Endothelial cell of umbilical vein (primary cell): Measurements from ENCODE around the gene EYS. TPM values are rescaled to one million over a fixed set of nuclear protein-coding genes. Genes with fewer than 3 reads are reported as not detected.

Experiments used
- BruUV-seq: library from RNA; stranded (reverse); fragments of 400-500 nt; replicated peaks from 2 replicates; lab custom pipeline; 2021; lab: Mats Ljungman, UMichigan
- CTCF ChIA-PET: fragments of 300-600, 350-600 bp; sonication (Branson Sonifier 250); formaldehyde crosslinking; loops from one replicate; lab custom pipeline; 2021; ENCODE audit warnings: antibody characterized with exemption, inconsistent platforms; lab: Charles Lee
- POLR2A ChIA-PET: fragments of 300-600, 350-600 bp; sonication (Branson Sonifier 250); formaldehyde crosslinking; loops from one replicate; lab custom pipeline; 2021; ENCODE audit warnings: antibody characterized with exemption, inconsistent platforms; lab: Charles Lee
- DNase-seq: peaks from one replicate; pipeline ENCODE4 v3.0.0-alpha.2; 2011; ENCODE audit warnings: low read depth, low spot score
- FAIRE-seq: peaks from 2 replicates; lab custom pipeline; 2011; peaks lifted over from hg19 to GRCh38; lab: Jason Lieb, UNC
- H2AFZ ChIP-seq: 2 replicates; pipeline ENCODE4 v1.6.0; 2012; ENCODE audit warnings: low read depth, low read length, control low read depth, inconsistent platforms
- H3K27ac ChIP-seq: 2 replicates; pipeline ENCODE4 v1.5.1; 2011; ENCODE audit warnings: low read depth, mild to moderate bottlenecking, control low read depth, low read length, moderate library complexity; ENCODE audit not compliant: insufficient read depth
- H3K27me3 ChIP-seq, 2 experiments: 2 replicates each; pipeline versions ENCODE4 v1.6.0 to v1.6.1; 2011; ENCODE audit warnings: low read length in 2 of 2, mixed read lengths in 1 of 2; ENCODE audit not compliant: control insufficient read depth in 2 of 2, insufficient read depth in 2 of 2
- H3K36me3 ChIP-seq, 2 experiments: 2 replicates in 1 of 2; 3 replicates in 1 of 2; pipeline ENCODE4 v1.5.1; 2011; ENCODE audit warnings: low read length in 2 of 2, mild to moderate bottlenecking in 1 of 2, moderate library complexity in 1 of 2; ENCODE audit not compliant: control insufficient read depth in 2 of 2, insufficient read depth in 2 of 2; ENCODE audit errors: extremely low read depth in 1 of 2
- H3K4me1 ChIP-seq: 3 replicates; pipeline ENCODE4 v1.5.1; 2011; ENCODE audit warnings: mild to moderate bottlenecking, low read length; ENCODE audit not compliant: control insufficient read depth, insufficient read depth; ENCODE audit errors: extremely low read depth
- H3K4me2 ChIP-seq: 2 replicates; pipeline ENCODE4 v1.6.1; 2011; ENCODE audit warnings: low read length, control low read depth, mixed read lengths; ENCODE audit not compliant: insufficient read depth
- H3K4me3 ChIP-seq, 3 experiments: fragments of 200-600 bp in 1 of 3; sonication (generic), shearing (Covaris generic) in 1 of 3; replicated peaks in 1 of 3; 2 replicates each; pipeline ENCODE4 v1.5.1; 2011 to 2016; ENCODE audit warnings: control low read depth in 3 of 3, low read length in 3 of 3, mild to moderate bottlenecking in 2 of 3, inconsistent platforms in 1 of 3, low read depth in 1 of 3, moderate library complexity in 1 of 3; ENCODE audit not compliant: insufficient read depth in 1 of 3
- H3K79me2 ChIP-seq: 2 replicates; pipeline ENCODE4 v1.6.0; 2012; ENCODE audit warnings: low read length, inconsistent platforms; ENCODE audit not compliant: control insufficient read depth, insufficient read depth
- H3K9ac ChIP-seq: replicated peaks from 2 replicates; pipeline ENCODE3; 2011; ENCODE audit warnings: low read length, control low read depth; ENCODE audit not compliant: insufficient read depth; ENCODE audit errors: extremely low read depth
- H3K9me1 ChIP-seq: replicated peaks from 3 replicates; pipeline ENCODE4 v1.6.0; 2011; ENCODE audit warnings: mild to moderate bottlenecking, low read length; ENCODE audit not compliant: control insufficient read depth, insufficient read depth; ENCODE audit errors: extremely low read depth
- H3K9me3 ChIP-seq: replicated peaks from 2 replicates; pipeline ENCODE4 v1.5.1; 2012; ENCODE audit warnings: low read length, inconsistent platforms; ENCODE audit not compliant: control insufficient read depth, insufficient read depth
- H4K20me1 ChIP-seq: replicated peaks from 2 replicates; pipeline ENCODE3; 2011; ENCODE audit warnings: mild to moderate bottlenecking, low read length; ENCODE audit not compliant: control insufficient read depth, insufficient read depth; ENCODE audit errors: extremely low read depth
- CTCF ChIP-seq, 2 donors: IDR thresholded peaks; 1 replicate in 1 of 2; 2 replicates in 1 of 2; pipeline ENCODE4 v1.5.1; 2011; ENCODE audit warnings: low read length in 2 of 2, mild to moderate bottlenecking in 2 of 2, moderate library complexity in 2 of 2, control low read depth in 1 of 2, inconsistent platforms in 1 of 2, low read depth in 1 of 2; ENCODE audit not compliant: insufficient read depth in 1 of 2; ENCODE audit errors: extremely low read depth in 1 of 2
- EZH2 ChIP-seq: IDR thresholded peaks from 2 replicates; pipeline ENCODE4 v1.6.1; 2012; ENCODE audit warnings: borderline replicate concordance, low read depth, mild to moderate bottlenecking, moderate library complexity, low read length, inconsistent platforms; ENCODE audit not compliant: severe bottlenecking
- FOS ChIP-seq: IDR thresholded peaks from 2 replicates; pipeline ENCODE4 v1.6.1; 2011; ENCODE audit warnings: mild to moderate bottlenecking, low read length, moderate library complexity, borderline replicate concordance; ENCODE audit not compliant: insufficient read depth
- GATA2 ChIP-seq: IDR thresholded peaks from 2 replicates; pipeline ENCODE4 v1.7.0; 2011; ENCODE audit warnings: low read depth, mild to moderate bottlenecking, moderate library complexity, mixed read lengths, low read length; ENCODE audit not compliant: insufficient read length, insufficient read depth
- JUN ChIP-seq: IDR thresholded peaks from 2 replicates; pipeline ENCODE4 v1.6.1; 2011; ENCODE audit warnings: borderline replicate concordance, low read depth; ENCODE audit not compliant: insufficient read length, insufficient read depth
- MAX ChIP-seq: IDR thresholded peaks from 2 replicates; pipeline ENCODE4 v1.6.1; 2011; ENCODE audit not compliant: insufficient read depth, insufficient read length
- MYC ChIP-seq: IDR thresholded peaks from one replicate; pipeline ENCODE4 v1.6.1; 2011; ENCODE audit warnings: mild to moderate bottlenecking, low read depth, low read length
- POLR2A ChIP-seq: IDR thresholded peaks from 2 replicates; pipeline ENCODE4 v1.6.1; 2012; ENCODE audit warnings: low read depth, mild to moderate bottlenecking, control low read depth, low read length
- POLR2AphosphoS5 ChIP-seq: IDR thresholded peaks from 2 replicates; pipeline ENCODE4 v1.6.1; 2012; ENCODE audit warnings: low read depth, mild to moderate bottlenecking, control low read depth, low read length, moderate library complexity; ENCODE audit not compliant: insufficient read depth
- dilution Hi-C: fragments of 300-500 bp; cut with MboI; formaldehyde crosslinking; loops from one replicate; pipeline ENCODE4 v1.15.0; 2019; ENCODE audit warnings: low sequenced_read_pairs; ENCODE audit not compliant: extremely low pct_ligation_motif_present
- intact Hi-C: fragments of 100-400 bp; cut with micrococcal nuclease; formaldehyde crosslinking; loops from one replicate; pipeline ENCODE4 v1.10.0; 2022
- polyA plus RNA-seq, 4 experiments: library from polyadenylated mRNA; depleted of rRNA in 3 of 4; stranded (reverse) in 3 of 4; unstranded in 1 of 4; fragments of >200 nt; gene quantifications; 2 replicates each; pipeline versions ENCODE4 v1.2.1 to v1.2.3, GENCODE V29; 2011 to 2012; ENCODE audit warnings: missing spikeins in 1 of 4
- total RNA-seq: library from RNA; stranded (reverse); gene quantifications from 2 replicates; pipeline ENCODE4 v1.2.3, GENCODE V29; 2021

EYS gene
- total and polyA plus RNA-seq, 2 donors (not counting 3 experiments of a cell fraction or from before 2014, with no cell fraction given): 0.01 to 0.27 TPM

GRCh38 chr6:64717281-64717680 lies 989.7 kb downstream of the EYS start:
- H3K4me2 ChIP-seq: no peak overlapping the region
- no peaks in the 10 kb centered on the region for H3K27me3 ChIP-seq
- dilution Hi-C loops (no loop called here), intact Hi-C loops (no loop called here)
- TF ChIP-seq MYC: no peak
- TF ChIP-seq FOS: no peak
- no peak for TF ChIP-seq GATA2
- no peak for TF ChIP-seq MAX
- TF ChIP-seq POLR2A: no peak
- TF ChIP-seq EZH2: no peak
- peaks cover 5% of the 10 kb centered on the region for H3K4me1 ChIP-seq
- FAIRE-seq: no peak
- no peak overlapping the region for H2AFZ ChIP-seq
- DNase-seq: no peak
- BruUV-seq: no TSS peak
- CTCF ChIA-PET: no interaction called here
- no peaks in the 10 kb centered on the region for H3K9me1 ChIP-seq
- no peak overlapping the region for H3K27ac ChIP-seq
- no peaks in the 10 kb centered on the region for H3K79me2 ChIP-seq
- no peaks in the 10 kb centered on the region for H3K9me3 ChIP-seq
- POLR2A ChIA-PET: no interaction called here
- no peak overlapping the region for H3K9ac ChIP-seq
- H3K4me3 ChIP-seq: no peak overlapping the region
- H4K20me1 ChIP-seq: no peaks in the 10 kb centered on the region
- no peaks in the 10 kb centered on the region for H3K36me3 ChIP-seq

- no peak for TF ChIP-seq POLR2A
- TF ChIP-seq MYC: no peak
- no peak for TF ChIP-seq CTCF (IDR thresholded peaks at IDR 0.05; ENCODE audit: extremely low read depth in 1 of 2, insufficient read depth in 1 of 2, low read depth in 1 of 2, low read length in 2 of 2)
- TF ChIP-seq POLR2AphosphoS5: no peak
- no peak for TF ChIP-seq GATA2
- TF ChIP-seq MAX: no peak
- TF ChIP-seq EZH2: no peak
- no peak for TF ChIP-seq JUN
- TF ChIP-seq FOS: no peak
- FAIRE-seq: no peak
These were observed 991.4 kb downstream of the EYS start for GRCh38 chr6:64715624-64716023.

More at GRCh38 chr6:64715624-64716023, 991.4 kb downstream of the EYS start:
- dilution Hi-C loops (no loop called here), intact Hi-C loops (no loop called here)
- H3K9me1 ChIP-seq: no peaks in the 10 kb centered on the region
- no peak for DNase-seq
- H3K9ac ChIP-seq: no peak overlapping the region
- no peaks in the 10 kb centered on the region for H3K79me2 ChIP-seq
- ChIA-PET POLR2A (no interaction called here), CTCF (no interaction called here)
- H3K4me1 ChIP-seq: peaks cover 5% of the 10 kb centered on the region
- no peaks in the 10 kb centered on the region for H3K36me3 ChIP-seq
- no peaks in the 10 kb centered on the region for H3K9me3 ChIP-seq
- H2AFZ ChIP-seq: no peak overlapping the region
- no peaks in the 10 kb centered on the region for H4K20me1 ChIP-seq
- no peak overlapping the region for H3K4me3 ChIP-seq
- BruUV-seq: no TSS peak
- no peak overlapping the region for H3K4me2 ChIP-seq
- H3K27me3 ChIP-seq: no peaks in the 10 kb centered on the region
- no peak overlapping the region for H3K27ac ChIP-seq
